RKO (cell line): ENCODE measurements around the gene INPP4B.

ENCODE experiments used
- DNase-seq: peaks from one replicate; pipeline ENCODE4 v3.0.0-alpha.2; 2016; ENCODE audit warnings: low spot score

The INPP4B gene

DNA sequence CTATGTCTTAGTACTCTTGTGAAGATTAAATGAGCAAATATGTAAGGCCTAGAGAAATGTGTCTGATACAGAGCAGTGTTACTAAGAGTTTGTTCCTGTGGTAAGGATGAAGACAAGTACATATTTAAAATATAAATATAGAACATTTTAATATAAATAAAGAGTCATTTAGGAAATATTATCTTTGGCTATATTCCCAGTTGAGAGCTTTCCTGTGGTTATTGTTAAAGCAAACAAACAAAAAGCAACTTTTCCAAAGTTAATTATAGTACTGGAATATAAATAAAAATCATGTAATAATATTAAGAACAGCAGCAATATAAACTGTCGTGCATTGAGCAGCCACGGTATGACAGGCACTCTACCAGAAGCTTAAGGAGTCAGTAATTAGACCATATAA lies 472.5 kb downstream of the INPP4B start:
- DNase-seq: no peak

GRCh38 chr4:142372530-142373260 lies 473.4 kb downstream of the INPP4B start:
- no peak for DNase-seq

- DNase-seq: no peak
These were observed 477.0 kb downstream of the INPP4B start for GRCh38 chr4:142369141-142369540.

GRCh38 chr4:142367418-142368180 lies 478.5 kb downstream of the INPP4B start:
- no peak for DNase-seq

DNA sequence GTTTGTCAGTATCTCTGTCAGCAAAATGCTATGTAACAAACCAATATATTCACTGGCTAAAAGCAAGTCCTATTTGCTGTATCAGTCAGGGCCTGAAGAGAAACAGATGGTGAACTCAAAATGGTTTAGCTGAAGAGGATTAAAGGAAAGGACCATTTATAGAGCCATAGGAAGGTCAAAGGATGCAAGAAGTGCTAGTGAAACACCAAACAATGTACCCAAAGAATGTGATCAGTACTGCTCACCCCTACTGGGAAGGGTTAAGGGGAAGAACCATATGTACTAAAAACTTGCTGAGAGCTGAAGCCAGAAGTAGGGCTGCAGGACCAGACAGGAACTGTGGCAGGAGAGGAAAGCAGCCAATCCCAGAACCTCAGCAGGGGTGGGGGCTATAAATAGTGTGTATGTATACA lies 479.3 kb downstream of the INPP4B start:
- DNase-seq: no peak

- no peak for DNase-seq
These were observed 480.7 kb downstream of the INPP4B start for GRCh38 chr4:142365391-142365790.

- DNase-seq: no peak
These were observed 482.4 kb downstream of the INPP4B start for GRCh38 chr4:142363686-142364085.

GRCh38 chr4:142361981-142362380 lies 484.1 kb downstream of the INPP4B start:
- no peak for DNase-seq

- DNase-seq: no peak
These were observed 485.4 kb downstream of the INPP4B start for GRCh38 chr4:142360657-142361056.

DNA sequence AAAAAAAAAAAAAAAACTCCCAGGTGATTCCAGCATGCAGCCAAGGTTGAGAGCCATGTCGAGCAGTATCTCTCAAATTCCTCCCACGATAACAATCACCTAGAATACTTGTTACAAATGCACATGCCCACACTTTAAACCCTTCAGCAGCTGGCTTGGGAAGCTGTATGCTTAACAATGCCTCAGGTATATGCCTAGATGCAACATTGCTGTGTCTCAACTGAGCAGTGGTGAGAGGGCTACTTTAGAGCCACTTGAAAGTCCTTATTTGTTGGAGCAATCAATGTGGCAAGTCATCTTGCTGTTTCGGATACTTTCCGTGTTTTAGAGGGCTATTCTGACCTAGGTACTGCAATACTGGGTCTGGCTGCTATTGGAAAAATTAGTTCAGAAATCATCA lies 487.4 kb downstream of the INPP4B start:
- no peak for DNase-seq

DNA sequence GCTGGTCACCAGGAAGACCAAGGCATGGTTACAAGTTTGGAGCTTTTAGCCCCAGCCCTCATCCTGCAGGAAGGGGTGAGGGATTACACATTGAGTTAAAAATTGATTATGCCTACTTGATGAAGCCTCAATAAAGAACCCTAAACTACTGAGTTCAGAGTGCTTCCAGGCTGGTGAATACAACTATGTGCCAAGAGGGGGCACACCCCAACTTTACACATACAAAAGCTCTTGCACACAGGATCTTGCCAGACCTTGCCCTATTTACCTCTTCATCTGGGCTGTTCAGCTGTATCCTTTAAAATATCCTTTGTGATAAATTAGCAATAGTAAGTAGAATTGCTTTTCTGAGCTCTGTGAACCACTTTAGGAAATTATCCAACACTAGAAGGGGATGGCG lies 489.3 kb downstream of the INPP4B start:
- DNase-seq: no peak

GRCh38 chr4:142356118-142356759 lies 489.9 kb downstream of the INPP4B start:
- DNase-seq: no peak

DNA sequence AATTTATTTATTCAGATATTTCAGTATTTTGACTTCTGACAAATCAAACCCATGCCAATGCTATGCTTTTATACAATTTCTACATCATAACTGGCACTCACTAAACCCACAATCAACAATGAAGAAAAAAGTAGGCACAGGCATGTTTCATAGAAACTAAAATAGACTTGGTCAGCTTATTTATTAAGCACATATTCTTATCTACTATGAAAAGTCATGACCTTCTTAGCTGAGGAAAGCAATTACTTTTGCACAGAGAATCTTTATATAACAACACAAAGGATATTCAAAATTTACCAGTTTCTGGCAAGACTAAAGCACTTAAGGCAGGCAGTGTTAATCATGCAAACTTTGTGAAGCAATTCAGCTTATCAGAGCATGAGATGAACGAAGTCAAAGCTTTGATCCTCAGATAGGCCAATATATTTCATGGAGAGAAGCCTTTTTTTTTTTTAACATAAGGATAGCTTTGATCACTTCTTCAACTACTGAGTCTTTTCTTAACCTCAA lies 490.6 kb downstream of the INPP4B start:
- no peak for DNase-seq

DNA sequence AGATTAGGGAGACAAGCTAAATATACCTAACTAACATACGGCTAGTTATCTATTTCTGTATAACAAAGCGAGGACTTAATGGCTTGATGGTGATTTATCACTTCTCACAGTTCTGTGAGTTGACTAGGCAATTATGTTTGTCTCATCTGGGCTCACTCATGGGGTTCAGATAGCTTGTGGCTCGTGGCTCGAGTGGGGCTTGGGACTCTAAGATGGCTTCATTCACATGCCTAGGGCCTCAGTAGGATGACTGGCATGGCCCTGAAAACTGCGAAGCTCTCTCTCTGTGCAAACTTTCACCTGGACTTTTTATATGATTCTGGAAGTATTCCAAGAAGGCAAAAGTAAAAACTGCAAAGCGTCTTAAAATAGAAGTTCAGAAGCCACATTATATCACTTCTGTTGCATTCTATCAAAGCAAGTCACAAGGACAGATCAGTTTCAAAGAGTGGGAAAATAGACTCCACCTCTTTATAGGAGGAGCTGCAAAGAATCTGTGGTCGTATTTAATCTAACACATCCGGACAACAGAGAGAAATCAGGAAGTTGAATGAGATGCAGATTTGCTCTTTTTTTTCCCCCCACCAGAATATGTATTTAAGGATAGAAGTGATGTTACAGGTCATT lies 491.2 kb downstream of the INPP4B start:
- no peak for DNase-seq

GRCh38 chr4:142354041-142354440 lies 492.1 kb downstream of the INPP4B start:
- no peak for DNase-seq

GRCh38 chr4:142353149-142353738 lies 492.9 kb downstream of the INPP4B start:
- peak; percentile 67 for DNase-seq

DNA sequence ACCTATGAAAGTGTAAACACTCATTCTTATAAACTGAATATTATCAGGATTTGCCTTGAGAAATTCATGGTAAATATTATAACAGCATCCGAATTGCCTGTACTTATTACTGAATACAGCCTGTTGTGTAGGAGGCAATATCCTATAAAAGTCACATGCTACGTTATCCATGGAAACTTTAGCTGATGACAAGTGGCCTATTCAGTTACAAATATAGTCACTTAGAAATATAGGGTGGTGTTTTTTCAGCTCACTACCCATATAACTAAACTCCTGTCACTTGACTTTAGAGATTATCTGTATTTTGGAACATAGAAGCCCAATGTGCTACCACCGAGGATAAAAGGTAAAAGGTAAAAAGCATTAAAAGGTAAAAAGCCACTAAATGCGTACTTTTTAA lies 493.4 kb downstream of the INPP4B start:
- DNase-seq: no peak

GRCh38 chr4:142351958-142352357 lies 494.1 kb downstream of the INPP4B start:
- no peak for DNase-seq

- no peak for DNase-seq
These were observed 495.2 kb downstream of the INPP4B start for GRCh38 chr4:142350871-142351270.

- no peak for DNase-seq
These were observed 497.5 kb downstream of the INPP4B start for GRCh38 chr4:142348613-142349021.

DNA sequence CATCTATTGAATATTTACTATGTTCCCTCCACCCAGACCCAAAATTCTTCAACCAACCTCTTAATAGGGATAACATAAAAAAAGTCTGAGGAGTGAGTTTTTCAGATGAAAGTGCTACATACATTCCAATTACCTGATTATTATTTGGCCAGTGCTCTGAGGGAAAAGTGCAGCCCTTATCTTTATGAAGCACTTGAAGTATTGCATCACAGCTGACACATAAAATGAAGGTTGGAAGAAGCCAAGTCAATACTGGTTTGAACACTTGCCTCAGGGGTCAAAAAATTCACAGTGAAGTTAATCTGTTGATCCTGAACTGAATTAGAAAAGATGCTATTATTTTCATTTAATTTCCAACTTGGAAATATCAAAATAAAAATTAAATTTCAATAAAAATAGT lies 498.9 kb downstream of the INPP4B start:
- no peak for DNase-seq

DNA sequence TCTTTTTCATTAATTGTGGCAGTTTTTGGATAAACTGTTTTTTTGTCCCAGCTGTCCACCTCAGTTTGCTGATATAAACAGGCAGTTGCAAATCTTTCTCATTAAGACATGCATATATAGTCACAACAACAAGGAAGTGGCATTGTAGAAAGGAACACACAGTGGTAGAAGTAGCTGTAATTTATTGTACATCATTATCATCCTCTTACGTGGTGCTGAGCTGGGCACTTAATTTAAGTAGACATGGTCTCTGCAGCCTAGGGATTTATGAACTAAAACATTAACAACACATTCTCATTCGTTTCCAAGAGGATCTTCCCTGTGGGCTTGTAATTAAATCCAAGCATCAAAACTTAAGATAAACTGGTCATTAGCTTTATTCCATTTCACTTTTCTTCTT lies 500.2 kb downstream of the INPP4B start:
- no peak for DNase-seq
